GM21381 (cell line): ENCODE results near the gene SMARCA4.
"Not testable (repeated sequence)": the region's sequence is repeated elsewhere in the genome, so short reads cannot be mapped to it uniquely, and the experiment has no call there.

Experiments
- ATAC-seq: cut with Tn5 transposase; IDR thresholded peaks from one replicate; pipeline ENCODE4 v1.9.1; 2021; ENCODE audit warnings: mild to moderate bottlenecking, moderate library complexity; ENCODE audit not compliant: unreplicated experiment

Gene SMARCA4

DNA sequence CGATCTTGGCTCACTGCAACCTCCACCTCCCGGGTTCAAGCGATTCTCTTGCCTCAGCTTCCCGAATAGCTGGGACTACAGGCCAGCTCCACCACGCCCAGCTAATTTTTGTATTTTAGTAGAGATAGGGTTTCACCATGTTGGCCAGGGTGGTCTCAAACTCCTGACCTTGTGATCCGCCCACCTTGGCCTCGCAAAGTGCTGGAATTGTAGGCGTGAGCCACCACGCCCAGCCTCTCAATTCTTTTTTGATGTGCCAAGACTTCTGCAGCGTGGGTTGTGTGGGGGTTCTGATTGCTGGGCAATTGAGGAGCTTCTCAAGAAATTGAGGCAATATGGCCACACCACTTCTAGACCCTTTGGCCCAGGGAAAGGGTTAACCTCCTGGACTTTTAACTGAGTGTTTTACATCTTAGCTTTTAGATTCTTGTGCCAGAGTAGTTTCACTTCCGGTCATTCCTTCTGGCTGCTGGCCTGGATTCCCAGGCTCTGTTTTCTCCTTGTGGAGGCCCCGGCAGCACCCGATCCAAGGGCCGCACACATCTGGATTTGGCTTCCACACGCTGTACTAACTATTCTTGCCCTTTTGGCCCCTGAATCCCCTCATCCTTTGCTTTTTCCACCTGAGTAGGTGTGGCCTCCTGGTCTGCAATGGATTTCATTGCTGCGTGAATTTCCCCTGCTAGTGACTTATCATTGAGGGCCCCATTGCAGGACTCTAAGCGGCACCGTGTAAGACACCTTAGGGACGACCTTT lies 14.7 kb downstream of the SMARCA4 start:
- ATAC-seq = no peak

GRCh38 chr19:10976131-10976892 lies 15.5 kb downstream of the SMARCA4 start:
- no peak for ATAC-seq

GRCh38 chr19:10977742-10978092 lies 16.9 kb downstream of the SMARCA4 start:
- no peak for ATAC-seq

DNA sequence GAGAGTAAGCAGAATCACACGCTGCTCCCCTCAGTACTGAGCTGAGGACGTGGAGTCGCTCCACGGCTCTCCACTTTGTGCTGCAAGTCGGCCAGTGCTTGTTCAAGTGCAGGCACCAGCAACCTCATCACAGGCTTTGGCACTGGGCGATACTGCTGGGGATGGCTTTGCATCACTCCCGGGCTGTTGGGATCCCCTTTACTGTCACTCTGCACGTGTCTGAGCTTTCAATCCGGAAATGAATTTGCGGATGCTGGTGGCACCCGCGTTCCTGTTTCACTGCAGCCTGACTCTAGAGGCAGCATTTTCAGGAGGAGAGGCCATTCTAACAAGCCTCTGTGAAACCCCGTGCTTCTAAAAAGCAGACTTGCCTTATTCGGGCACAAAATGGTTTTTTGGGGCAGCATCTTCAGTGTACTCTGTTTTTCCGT lies 19.1 kb downstream of the SMARCA4 start:
- ATAC-seq = no peak

DNA sequence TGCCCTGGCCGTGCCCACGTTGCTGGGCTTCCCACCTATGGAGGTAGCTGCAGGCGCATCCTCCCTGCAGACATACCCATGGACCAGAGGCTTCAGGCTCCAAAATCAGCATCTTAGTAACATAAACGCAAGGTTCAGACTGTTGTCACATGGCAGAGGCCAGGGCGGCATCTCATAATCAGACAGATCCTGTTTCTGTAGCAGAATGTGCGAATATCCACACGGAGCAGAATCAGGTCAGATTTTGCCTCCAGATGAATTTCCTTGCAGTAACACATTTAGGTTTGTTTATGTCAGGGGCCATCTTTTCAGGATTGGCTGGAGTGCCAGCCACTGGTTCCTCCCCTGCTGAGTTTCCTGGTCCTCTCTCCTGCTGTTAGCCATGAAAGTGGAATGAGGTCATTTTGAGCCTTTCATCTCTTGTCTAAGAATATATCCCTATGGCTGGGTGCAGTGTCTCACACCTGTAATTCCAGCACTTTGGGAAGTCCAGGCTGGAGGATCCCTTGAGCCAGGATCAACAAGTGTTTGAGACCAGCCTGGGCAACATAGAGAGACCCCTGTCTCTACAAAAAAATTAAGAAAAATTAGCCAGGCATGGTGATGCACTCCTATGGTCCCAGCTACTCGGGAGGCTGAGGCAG lies 20.5 kb downstream of the SMARCA4 start:
- ATAC-seq = no peak

- ATAC-seq = no peak
These were observed 22.2 kb downstream of the SMARCA4 start for GRCh38 chr19:10983026-10983425.

- no peak for ATAC-seq
These were observed 23.4 kb downstream of the SMARCA4 start for GRCh38 chr19:10984166-10984735.

GRCh38 chr19:10985502-10985901 lies 24.7 kb downstream of the SMARCA4 start:
- no peak for ATAC-seq

DNA sequence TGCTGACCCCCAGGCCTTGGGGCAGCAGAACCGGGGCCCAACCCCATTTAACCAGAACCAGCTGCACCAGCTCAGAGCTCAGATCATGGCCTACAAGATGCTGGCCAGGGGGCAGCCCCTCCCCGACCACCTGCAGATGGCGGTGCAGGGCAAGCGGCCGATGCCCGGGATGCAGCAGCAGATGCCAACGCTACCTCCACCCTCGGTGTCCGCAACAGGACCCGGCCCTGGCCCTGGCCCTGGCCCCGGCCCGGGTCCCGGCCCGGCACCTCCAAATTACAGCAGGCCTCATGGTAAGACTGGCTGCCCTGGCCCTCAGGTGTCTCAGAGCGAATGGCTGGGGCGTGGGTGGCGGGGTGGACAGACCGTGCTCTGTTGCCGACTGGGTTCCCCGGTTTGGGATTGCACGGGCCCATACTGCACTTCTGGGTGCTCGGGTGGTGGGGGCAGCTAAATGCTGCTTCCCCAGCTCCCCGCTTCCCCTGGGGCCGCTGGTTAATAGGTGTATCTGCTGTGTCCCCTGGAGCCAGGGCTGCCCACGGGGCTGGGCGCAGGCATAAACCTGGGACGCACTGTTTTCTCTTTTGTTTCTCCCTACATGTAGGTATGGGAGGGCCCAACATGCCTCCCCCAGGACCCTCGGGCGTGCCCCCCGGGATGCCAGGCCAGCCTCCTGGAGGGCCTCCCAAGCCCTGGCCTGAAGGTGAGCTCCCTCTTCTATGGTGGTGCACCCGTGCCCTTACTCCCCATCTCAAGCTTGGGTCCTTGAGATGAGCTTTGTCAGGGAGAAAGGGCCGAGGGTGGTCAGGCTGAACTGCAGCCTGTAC lies 25.7 kb downstream of the SMARCA4 start:
- no peak for ATAC-seq

DNA sequence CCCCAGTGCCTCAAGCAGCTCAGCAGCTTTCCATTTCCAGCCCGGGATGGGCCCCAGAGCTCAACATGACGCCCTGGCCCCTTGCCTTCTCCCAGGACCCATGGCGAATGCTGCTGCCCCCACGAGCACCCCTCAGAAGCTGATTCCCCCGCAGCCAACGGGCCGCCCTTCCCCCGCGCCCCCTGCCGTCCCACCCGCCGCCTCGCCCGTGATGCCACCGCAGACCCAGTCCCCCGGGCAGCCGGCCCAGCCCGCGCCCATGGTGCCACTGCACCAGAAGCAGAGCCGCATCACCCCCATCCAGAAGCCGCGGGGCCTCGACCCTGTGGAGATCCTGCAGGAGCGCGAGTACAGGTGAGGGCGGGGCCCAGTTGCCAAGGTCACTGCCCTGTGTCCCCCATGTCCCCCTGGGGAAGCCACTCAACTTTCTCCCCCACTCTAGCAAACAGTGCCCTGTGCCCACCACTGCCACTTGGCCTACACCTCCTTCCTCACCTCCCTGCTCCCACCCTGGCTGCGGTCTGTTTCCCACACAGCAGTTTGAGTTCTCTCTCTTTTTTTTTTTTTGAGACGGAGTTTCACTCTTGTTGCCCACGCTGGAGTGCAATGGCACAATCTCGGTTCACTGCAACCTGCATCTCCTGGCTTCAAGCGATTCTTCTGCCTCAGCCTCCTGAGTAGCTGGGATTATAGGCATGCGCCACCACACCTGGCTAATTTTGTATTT lies 26.9 kb downstream of the SMARCA4 start:
- ATAC-seq = no peak

DNA sequence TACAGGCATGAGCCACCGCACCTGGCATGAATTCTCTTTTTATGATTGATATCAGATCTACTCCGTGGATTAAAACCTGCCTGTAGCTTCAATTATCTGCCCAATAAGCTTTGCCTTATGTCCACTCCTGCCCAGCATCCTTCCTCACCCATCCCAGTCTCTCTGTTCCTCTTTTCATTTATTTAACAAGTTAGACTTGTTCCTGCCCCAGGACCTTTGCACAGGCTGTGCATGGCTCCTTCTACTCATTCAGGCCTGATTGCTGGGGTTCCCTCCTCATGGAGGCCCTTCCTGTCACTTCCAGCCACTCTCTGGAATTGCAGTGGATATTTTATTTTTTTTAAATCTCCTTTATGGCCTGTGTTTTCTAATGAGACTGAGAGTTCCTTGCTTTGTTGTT lies 27.6 kb downstream of the SMARCA4 start:
- no peak for ATAC-seq

DNA sequence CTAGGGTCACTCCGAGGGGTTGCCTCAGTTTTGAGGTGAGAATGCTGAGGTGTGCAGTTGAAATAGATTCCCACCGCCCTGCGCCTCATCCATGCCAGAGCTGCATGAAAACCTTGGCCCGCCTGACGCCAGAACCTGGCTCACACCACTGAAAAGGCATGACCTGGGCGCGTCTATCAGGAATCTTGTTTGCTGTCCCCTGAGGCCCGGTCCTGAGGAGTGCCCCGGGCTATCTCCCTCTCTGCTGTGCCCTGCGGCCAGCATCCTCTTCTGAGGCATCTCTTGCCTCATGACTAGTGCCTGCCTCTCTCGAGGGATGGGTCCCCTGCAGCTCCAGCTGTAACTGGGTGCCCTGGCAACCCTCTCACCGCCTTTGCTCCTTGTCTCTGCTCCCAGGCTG lies 28.1 kb downstream of the SMARCA4 start:
- ATAC-seq = no peak

DNA sequence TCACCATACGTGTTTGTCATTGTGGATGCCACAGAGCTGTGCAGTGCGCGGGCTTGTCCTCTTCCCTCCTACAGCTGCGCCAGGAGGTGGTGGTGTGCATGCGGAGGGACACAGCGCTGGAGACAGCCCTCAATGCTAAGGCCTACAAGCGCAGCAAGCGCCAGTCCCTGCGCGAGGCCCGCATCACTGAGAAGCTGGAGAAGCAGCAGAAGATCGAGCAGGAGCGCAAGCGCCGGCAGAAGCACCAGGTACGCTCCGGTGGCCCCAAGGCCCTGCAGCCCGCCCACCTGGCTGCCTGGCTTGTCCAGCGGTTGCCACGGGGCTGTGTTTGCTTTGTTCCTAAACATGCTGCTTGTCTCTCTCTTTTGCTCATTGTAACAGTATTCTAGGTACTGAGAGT lies 30.2 kb downstream of the SMARCA4 start:
- ATAC-seq = no peak

DNA sequence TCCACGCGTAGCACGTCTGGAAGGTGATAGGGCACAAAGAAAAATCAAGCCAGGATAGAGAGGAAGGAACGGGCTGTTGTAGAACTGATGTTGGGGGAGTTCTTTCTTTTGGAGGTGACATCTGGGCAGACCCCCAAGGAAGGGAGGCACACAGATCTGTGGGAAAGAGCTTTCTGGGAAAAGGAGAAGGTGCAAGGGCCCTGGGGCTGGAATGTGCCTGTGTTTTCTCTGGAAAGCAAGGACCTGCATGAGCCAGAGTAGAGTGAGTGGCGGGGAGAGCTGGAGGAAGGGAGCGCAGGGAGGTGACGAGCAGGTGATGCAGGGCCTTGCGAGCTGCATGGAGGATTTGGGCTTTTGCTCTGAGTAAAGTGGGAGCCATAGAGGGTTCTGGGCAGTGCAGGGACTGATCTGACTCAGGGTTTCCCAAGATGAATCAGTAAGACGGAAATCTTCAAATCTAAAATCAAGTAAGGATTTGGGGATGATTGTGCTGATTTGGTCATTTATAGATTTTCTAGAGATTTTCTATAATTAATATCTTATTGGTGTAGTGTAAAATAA lies 30.8 kb downstream of the SMARCA4 start:
- no peak for ATAC-seq

DNA sequence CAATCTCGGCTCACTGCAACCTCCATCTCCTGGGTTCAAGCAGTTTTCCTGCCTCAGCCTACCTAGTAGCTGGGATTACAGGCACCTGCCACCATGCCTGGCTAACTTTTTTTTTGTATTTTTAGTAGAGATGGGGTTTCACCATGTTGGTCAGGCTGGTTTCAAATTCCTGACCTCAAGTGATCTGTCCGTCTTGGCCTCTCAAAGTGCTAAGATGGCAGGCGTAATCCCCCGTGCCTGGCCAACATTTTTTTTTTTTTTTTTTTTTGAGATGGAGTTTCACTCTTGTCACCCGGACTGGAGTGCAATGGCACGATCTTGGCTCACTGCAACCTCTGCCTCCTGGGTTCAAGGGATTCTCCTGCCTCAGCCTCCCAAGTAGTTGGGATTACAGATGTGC lies 31.3 kb downstream of the SMARCA4 start:
- ATAC-seq = not testable (repeated sequence)

DNA sequence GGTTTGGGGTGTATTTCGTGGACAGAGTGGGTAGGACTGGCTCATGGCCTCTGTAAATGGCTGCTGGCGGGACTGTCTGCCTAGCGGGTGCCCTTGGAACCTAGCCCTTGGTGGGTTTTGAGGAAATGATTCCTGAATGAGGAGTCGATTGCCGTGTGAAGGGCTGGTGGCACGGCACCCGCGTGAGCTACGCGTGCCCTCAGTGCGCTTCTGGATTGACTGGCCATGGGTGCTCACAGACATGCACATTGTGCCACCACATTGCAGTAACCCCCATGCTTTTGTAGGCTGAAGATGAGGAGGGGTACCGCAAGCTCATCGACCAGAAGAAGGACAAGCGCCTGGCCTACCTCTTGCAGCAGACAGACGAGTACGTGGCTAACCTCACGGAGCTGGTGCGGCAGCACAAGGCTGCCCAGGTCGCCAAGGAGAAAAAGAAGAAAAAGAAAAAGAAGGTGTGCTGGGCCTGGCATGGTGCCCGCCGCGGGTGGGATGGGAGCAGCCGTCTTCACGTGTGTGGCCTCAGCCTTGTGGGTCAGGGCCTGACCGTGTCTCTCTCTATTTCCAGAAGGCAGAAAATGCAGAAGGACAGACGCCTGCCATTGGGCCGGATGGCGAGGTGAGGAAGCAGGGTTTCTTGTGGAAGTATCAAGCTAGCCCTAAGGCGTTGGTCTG lies 35.2 kb downstream of the SMARCA4 start:
- ATAC-seq = no peak

DNA sequence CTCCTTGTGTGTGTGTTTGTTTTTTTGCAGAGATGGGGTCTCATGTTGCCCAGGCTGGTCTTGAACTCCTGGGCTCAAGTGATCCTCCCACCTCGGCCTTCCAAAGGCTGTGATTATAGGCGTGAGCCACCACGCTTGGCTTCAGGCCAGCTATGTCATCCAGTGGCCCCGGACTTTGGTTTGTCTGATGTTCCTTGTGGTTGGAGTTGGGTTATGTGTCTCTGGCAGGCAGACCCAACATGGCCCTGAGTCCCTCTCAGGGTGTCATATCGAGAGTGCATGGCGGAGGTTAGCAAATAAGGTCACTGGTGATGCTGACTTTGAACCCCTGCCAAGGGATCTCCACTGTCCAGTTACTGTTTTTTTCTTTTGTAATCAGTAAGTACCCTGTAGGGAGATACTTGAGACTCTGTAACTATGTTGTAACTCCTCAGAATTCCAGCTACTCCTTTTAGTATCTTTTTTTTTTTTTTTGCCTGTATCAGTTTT lies 37.3 kb downstream of the SMARCA4 start:
- ATAC-seq = no peak

- no peak for ATAC-seq
These were observed 37.8 kb downstream of the SMARCA4 start for GRCh38 chr19:10998666-10999065.

GRCh38 chr19:11005521-11005920 lies 44.7 kb downstream of the SMARCA4 start:
- ATAC-seq = no peak
